H9 (cell line): ENCODE measurements around the gene SLC17A3. TPM values are rescaled to one million over a fixed set of nuclear protein-coding genes. Genes with fewer than 3 reads are reported as not detected.

Source experiments
- DNase-seq: peaks from one replicate; pipeline ENCODE4 v3.0.0-alpha.2; 2017
- H2AFZ ChIP-seq: one replicate; pipeline ENCODE4 v1.6.1; 2013; ENCODE audit warnings: mild to moderate bottlenecking, low read length, control low read depth, moderate library complexity
- H2AK5ac ChIP-seq: 2 replicates; pipeline ENCODE4 v1.6.1; 2013; ENCODE audit warnings: low read length, control low read depth, mixed read lengths; ENCODE audit not compliant: insufficient read length
- H2BK120ac ChIP-seq: one replicate; pipeline ENCODE4 v1.6.1; 2013; ENCODE audit warnings: low read depth, mild to moderate bottlenecking, low read length, control low read depth, inconsistent platforms; ENCODE audit not compliant: poor library complexity, severe bottlenecking
- H2BK12ac ChIP-seq: 2 replicates; pipeline ENCODE4 v1.6.1; 2013; ENCODE audit warnings: low read length, control low read depth, mixed read lengths, low read depth; ENCODE audit not compliant: insufficient read length
- H2BK15ac ChIP-seq: 2 replicates; pipeline ENCODE4 v1.6.1; 2013; ENCODE audit warnings: low read depth, low read length, control low read depth
- H2BK20ac ChIP-seq: one replicate; pipeline ENCODE4 v1.6.1; 2013; ENCODE audit warnings: low read depth, mild to moderate bottlenecking, low read length, control low read depth, inconsistent platforms; ENCODE audit not compliant: poor library complexity, severe bottlenecking
- H2BK5ac ChIP-seq: 2 replicates; pipeline ENCODE4 v1.6.1; 2013; ENCODE audit warnings: low read length, control low read depth, mixed read lengths; ENCODE audit not compliant: insufficient read length
- H3K14ac ChIP-seq: 2 replicates; pipeline ENCODE4 v1.6.1; 2013; ENCODE audit warnings: low read length, control low read depth; ENCODE audit not compliant: insufficient read depth
- H3K18ac ChIP-seq: 2 replicates; pipeline ENCODE4 v1.6.1; 2013; ENCODE audit warnings: low read depth, mild to moderate bottlenecking, mixed read lengths, low read length, control low read depth; ENCODE audit not compliant: insufficient read length
- H3K23ac ChIP-seq: 2 replicates; pipeline ENCODE4 v1.6.1; 2013; ENCODE audit warnings: low read length, control low read depth, mixed read lengths, low read depth; ENCODE audit not compliant: insufficient read length
- H3K23me2 ChIP-seq: 2 replicates; pipeline ENCODE4 v1.6.1; 2013; ENCODE audit warnings: low read depth, mild to moderate bottlenecking, mixed read lengths, low read length, control low read depth; ENCODE audit not compliant: insufficient read length, poor library complexity, severe bottlenecking
- H3K27ac ChIP-seq: 2 replicates; pipeline ENCODE4 v1.5.1; 2013; ENCODE audit warnings: low read length, control low read depth, mixed read lengths, low read depth; ENCODE audit not compliant: insufficient read length
- H3K27me3 ChIP-seq: 2 replicates; pipeline ENCODE4 v1.6.1; 2013; ENCODE audit warnings: low read length, control low read depth, inconsistent platforms; ENCODE audit not compliant: insufficient read depth
- H3K4ac ChIP-seq: 2 replicates; pipeline ENCODE4 v1.6.1; 2013; ENCODE audit warnings: low read depth, mild to moderate bottlenecking, control low read depth, inconsistent platforms, low read length, moderate library complexity
- H3K4me1 ChIP-seq: 2 replicates; pipeline ENCODE4 v1.6.1; 2013; ENCODE audit warnings: low read length, control low read depth, inconsistent platforms; ENCODE audit not compliant: insufficient read depth
- H3K4me2 ChIP-seq: 2 replicates; pipeline ENCODE4 v1.6.1; 2013; ENCODE audit warnings: low read length, control low read depth, mixed read lengths; ENCODE audit not compliant: insufficient read length, insufficient read depth
- H3K56ac ChIP-seq: 2 replicates; pipeline ENCODE4 v1.6.1; 2013; ENCODE audit warnings: low read depth, mild to moderate bottlenecking, mixed read lengths, low read length, control low read depth; ENCODE audit not compliant: insufficient read length
- H3K79me1 ChIP-seq: 2 replicates; pipeline ENCODE4 v1.6.1; 2013; ENCODE audit warnings: low read depth, mild to moderate bottlenecking, moderate library complexity, low read length, control low read depth, inconsistent platforms; ENCODE audit not compliant: insufficient read depth, poor library complexity, severe bottlenecking
- H3K79me2 ChIP-seq: 2 replicates; pipeline ENCODE4 v1.6.1; 2013; ENCODE audit warnings: low read length, control low read depth, inconsistent platforms; ENCODE audit not compliant: insufficient read depth
- H3K9ac ChIP-seq: 2 replicates; pipeline ENCODE4 v1.6.1; 2013; ENCODE audit warnings: low read length, control low read depth, mixed read lengths; ENCODE audit not compliant: insufficient read length; ENCODE audit errors: extremely low read depth
- H3K9me3 ChIP-seq: one replicate; pipeline ENCODE4 v1.6.1; 2013; ENCODE audit warnings: low read depth, low read length, inconsistent platforms; ENCODE audit not compliant: control insufficient read depth
- H3T11ph ChIP-seq: one replicate; pipeline ENCODE4 v1.6.1; 2013; ENCODE audit warnings: mild to moderate bottlenecking, low read length, control low read depth, inconsistent platforms
- H4K20me1 ChIP-seq: one replicate; pipeline ENCODE4 v1.6.1; 2013; ENCODE audit not compliant: control insufficient read depth, insufficient read length, insufficient read depth
- H4K5ac ChIP-seq: 2 replicates; pipeline ENCODE4 v1.6.1; 2013; ENCODE audit warnings: low read depth, mild to moderate bottlenecking, mixed read lengths, low read length, control low read depth; ENCODE audit not compliant: insufficient read length
- H4K8ac ChIP-seq: replicated peaks from 2 replicates; pipeline ENCODE4 v1.6.1; 2013; ENCODE audit warnings: low read length, control low read depth, mixed read lengths, low read depth; ENCODE audit not compliant: insufficient read length
- H4K91ac ChIP-seq: 2 replicates; pipeline ENCODE4 v1.6.1; 2013; ENCODE audit warnings: low read depth, mild to moderate bottlenecking, moderate library complexity, mixed read lengths, low read length, control low read depth; ENCODE audit not compliant: insufficient read length
- H3K27ac Mint-ChIP-seq, 3 experiments: 2 replicates in 2 of 3; 3 replicates in 1 of 3; pipeline ENCODE4 v1.8.0; 2020 to 2021; ENCODE audit warnings: mixed read lengths in 3 of 3, mild to moderate bottlenecking in 1 of 3, moderate library complexity in 1 of 3
- H3K27me3 Mint-ChIP-seq: 2 replicates; pipeline ENCODE4 v1.8.0; 2021; ENCODE audit warnings: low read depth, mild to moderate bottlenecking, moderate library complexity, mixed read lengths
- H3K36me3 Mint-ChIP-seq, 3 experiments: 2 replicates in 2 of 3; 3 replicates in 1 of 3; pipeline ENCODE4 v1.8.0; 2020 to 2021; ENCODE audit warnings: low read depth in 3 of 3, mixed read lengths in 3 of 3; ENCODE audit not compliant: insufficient read depth in 1 of 3
- H3K4me1 Mint-ChIP-seq, 2 experiments: 2 replicates each; pipeline ENCODE4 v1.8.0; 2020; ENCODE audit warnings: mixed read lengths in 2 of 2
- H3K4me3 Mint-ChIP-seq, 2 experiments: 2 replicates in 1 of 2; 3 replicates in 1 of 2; pipeline ENCODE4 v1.8.0; 2020 to 2021; ENCODE audit warnings: mild to moderate bottlenecking in 2 of 2, mixed read lengths in 2 of 2, moderate library complexity in 1 of 2
- H3K9me3 Mint-ChIP-seq, 2 experiments: 2 replicates in 1 of 2; 3 replicates in 1 of 2; pipeline ENCODE4 v1.8.0; 2020; ENCODE audit warnings: mild to moderate bottlenecking in 2 of 2, mixed read lengths in 2 of 2, moderate library complexity in 1 of 2
- WGBS: extraction: QIAGEN DNeasy Blood & Tissue Kit; methylation state at CpG from one replicate; pipeline ENCODE4 v1.1.7; 2013; ENCODE audit warnings: missing lambda C conversion rate, low lambda C conversion rate, mixed read lengths; ENCODE audit not compliant: insufficient read length; ENCODE audit errors: extremely low coverage; 5-methylcytosine and 5-hydroxymethylcytosine counted together
- long read RNA-seq: library from polyadenylated mRNA; unstranded; transcript quantifications from one replicate; pipeline ENCODE4 v2.0.0, GENCODE V29; 2020
- total RNA-seq: library from RNA; stranded (reverse); gene quantifications from 2 replicates; pipeline ENCODE4 v1.2.1, GENCODE V29; 2021
- TF ChIP-seq, protein P1 (sequence below): fragments of 200-600 bp; sonication (generic); conservative IDR thresholded peaks from 3 replicates; pipeline ENCODE4 v1.8.0; 2021; ENCODE audit warnings: antibody characterized with exemption, mild to moderate bottlenecking

Gene SLC17A3, protein sequence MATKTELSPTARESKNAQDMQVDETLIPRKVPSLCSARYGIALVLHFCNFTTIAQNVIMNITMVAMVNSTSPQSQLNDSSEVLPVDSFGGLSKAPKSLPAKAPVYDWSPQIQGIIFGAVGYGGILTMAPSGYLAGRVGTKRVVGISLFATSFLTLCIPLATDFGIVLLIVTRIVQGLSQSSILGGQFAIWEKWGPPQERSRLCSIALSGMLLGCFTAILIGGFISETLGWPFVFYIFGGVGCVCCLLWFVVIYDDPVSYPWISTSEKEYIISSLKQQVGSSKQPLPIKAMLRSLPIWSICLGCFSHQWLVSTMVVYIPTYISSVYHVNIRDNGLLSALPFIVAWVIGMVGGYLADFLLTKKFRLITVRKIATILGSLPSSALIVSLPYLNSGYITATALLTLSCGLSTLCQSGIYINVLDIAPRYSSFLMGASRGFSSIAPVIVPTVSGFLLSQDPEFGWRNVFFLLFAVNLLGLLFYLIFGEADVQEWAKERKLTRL
- total RNA-seq = not detected in 2 replicates
- long read RNA-seq = 0 reads

DNA sequence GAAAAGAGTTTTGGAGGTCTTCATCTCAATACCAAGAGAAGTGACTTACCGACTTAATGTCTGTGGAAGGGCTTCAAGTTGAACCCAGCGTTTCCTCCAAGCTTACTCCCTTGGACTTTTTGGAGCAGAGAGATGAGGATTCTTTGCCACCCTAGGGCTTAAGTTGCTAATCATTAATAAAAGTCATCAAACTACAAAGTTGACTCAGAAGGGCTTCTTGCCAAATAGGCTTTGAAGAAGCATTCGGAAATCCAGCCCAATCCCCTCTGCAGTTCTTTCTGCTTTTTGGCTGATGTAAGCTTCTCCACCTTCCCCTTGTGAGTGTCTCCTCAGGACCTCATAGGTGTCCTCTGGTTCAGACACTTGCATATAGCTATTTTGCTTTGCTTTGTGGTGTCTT is at the start of gene SLC17A3:
Gene SLC17A3 (minus strand): TSS at position 126 of the 400 bp plus-strand sequence. CDS start 5,856 bp downstream, outside the sequence.
- Histone ChIP-seq H3K4ac (no peak within 1 kb of the TSS), H4K8ac (no peak within 1 kb of the TSS), H3K14ac (no peak within 1 kb of the TSS), H4K5ac (no peak within 1 kb of the TSS), H2BK120ac (no peak within 1 kb of the TSS), H2BK20ac (no peak within 1 kb of the TSS), H2AK5ac (no peak within 1 kb of the TSS), H2BK12ac (no peak within 1 kb of the TSS), H3K27ac (no peak within 1 kb of the TSS), H2AFZ (no peak within 1 kb of the TSS), H3K79me1 (no peaks in the 10 kb centered on the region), H3K79me2 (no peaks in the 10 kb centered on the region), H3K27me3 (no peaks in the 10 kb centered on the region), H3T11ph (no peak within 1 kb of the TSS), H3K56ac (no peak within 1 kb of the TSS), H3K18ac (no peak within 1 kb of the TSS), H3K4me1 (no peaks in the 10 kb centered on the region), H3K9ac (no peak within 1 kb of the TSS), H3K4me2 (no peak within 1 kb of the TSS), H2BK15ac (no peak within 1 kb of the TSS), H3K23me2 (no peaks in the 10 kb centered on the region), H4K20me1 (no peaks in the 10 kb centered on the region), H2BK5ac (no peak within 1 kb of the TSS), H4K91ac (no peak within 1 kb of the TSS), H3K23ac (no peak within 1 kb of the TSS), H3K9me3 (no peaks in the 10 kb centered on the region)
- Mint-ChIP-seq H3K36me3 (no peaks in the 10 kb centered on the region), H3K4me3 (no peak within 1 kb of the TSS), H3K9me3 (no peaks in the 10 kb centered on the region), H3K4me1 (no peaks in the 10 kb centered on the region), H3K27ac (no peak within 1 kb of the TSS), H3K27me3 (no peaks in the 10 kb centered on the region)
- DNase-seq = no peak
- TF ChIP-seq, protein P1, sequence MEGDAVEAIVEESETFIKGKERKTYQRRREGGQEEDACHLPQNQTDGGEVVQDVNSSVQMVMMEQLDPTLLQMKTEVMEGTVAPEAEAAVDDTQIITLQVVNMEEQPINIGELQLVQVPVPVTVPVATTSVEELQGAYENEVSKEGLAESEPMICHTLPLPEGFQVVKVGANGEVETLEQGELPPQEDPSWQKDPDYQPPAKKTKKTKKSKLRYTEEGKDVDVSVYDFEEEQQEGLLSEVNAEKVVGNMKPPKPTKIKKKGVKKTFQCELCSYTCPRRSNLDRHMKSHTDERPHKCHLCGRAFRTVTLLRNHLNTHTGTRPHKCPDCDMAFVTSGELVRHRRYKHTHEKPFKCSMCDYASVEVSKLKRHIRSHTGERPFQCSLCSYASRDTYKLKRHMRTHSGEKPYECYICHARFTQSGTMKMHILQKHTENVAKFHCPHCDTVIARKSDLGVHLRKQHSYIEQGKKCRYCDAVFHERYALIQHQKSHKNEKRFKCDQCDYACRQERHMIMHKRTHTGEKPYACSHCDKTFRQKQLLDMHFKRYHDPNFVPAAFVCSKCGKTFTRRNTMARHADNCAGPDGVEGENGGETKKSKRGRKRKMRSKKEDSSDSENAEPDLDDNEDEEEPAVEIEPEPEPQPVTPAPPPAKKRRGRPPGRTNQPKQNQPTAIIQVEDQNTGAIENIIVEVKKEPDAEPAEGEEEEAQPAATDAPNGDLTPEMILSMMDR = no peak
- WGBS = no CpG with 5 or more reads among the region's 3 CpGs
